Heart left ventricle (tissue), 13 donors: ENCODE data around the gene CCT8L2.
"Not testable (repeated sequence)": the region's sequence is repeated elsewhere in the genome, so short reads cannot be mapped to it uniquely, and the experiment has no call there.

ENCODE experiments used
- POLR2A ChIP-seq, 2 donors: fragments of 450-650 bp; IDR thresholded peaks; one replicate each; pipeline ENCODE4 v1.6.1; 2017; ENCODE audit warnings: antibody characterized with exemption in 2 of 2, mild to moderate bottlenecking in 2 of 2, moderate library complexity in 2 of 2
- TF ChIP-seq, protein P1 (sequence below), 12 donors: fragments of 200-600 bp; sonication (generic) in 4 of 12; IDR thresholded peaks; one replicate each; pipeline versions ENCODE4 v1.5.0 to v1.8.0; 2018 to 2022; ENCODE audit warnings: antibody characterized with exemption in 12 of 12, mild to moderate bottlenecking in 5 of 12
- donor health status: ischemic (EF 13 %, LVEDD 7.1; RV severe dilation, severe dysfunction).
- donor health status: DM: no; HTN: yes; CAD: no.
- donor health status: DM: no; HTN: no; CAD: no.
- donor health status: ischemic (EF 25% LVEDD 6.9; RV normal size, moderate dysfunction).
- donor health status: ischemic (EF 25% LVEDD 5.7; RV mildly dilated, moderate dysfunction).
- donor health status: ischemic (EF 35%, LVEDD 5.7; RV mildly dilated, moderate dysfunction).
- donor health status: nonischemic (EF 11% LVEDD 7.7; RV severe dilation, severe dysfunction).
- donor health status: DM: yes; HTN: yes; CAD: no.
- donor health status: PGD.
- donor health status: ischemic (EF 29% LVEDD 5.4; RV normal size, mild dysfunction).
- donor health status: nonischemic (EF 23%, LVEDD 6.1; RV moderate dilation, normal function).

DNA sequence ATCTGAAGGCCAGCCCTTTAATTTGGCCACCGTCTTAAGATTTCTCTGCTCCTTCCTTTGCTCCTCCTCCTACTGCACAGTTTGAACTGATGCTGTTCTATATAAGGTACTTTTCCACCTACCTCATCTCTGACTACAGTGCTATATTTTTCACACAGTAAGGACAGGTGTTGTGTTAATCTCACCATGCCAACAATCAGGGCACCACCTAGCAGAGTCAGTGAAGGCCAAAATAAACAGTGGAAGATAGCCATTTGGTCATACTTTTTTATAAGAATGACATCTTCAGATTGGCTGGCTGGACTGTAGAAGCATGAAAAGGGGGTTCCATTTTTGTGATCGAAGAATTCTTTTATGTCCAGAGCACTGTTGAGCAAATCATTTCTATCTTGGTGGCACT, 11.7 kb downstream of the CCT8L2 start:
- TF ChIP-seq POLR2A (IDR thresholded peaks at IDR 0.05) = not testable (repeated sequence)
- TF ChIP-seq, protein P1, sequence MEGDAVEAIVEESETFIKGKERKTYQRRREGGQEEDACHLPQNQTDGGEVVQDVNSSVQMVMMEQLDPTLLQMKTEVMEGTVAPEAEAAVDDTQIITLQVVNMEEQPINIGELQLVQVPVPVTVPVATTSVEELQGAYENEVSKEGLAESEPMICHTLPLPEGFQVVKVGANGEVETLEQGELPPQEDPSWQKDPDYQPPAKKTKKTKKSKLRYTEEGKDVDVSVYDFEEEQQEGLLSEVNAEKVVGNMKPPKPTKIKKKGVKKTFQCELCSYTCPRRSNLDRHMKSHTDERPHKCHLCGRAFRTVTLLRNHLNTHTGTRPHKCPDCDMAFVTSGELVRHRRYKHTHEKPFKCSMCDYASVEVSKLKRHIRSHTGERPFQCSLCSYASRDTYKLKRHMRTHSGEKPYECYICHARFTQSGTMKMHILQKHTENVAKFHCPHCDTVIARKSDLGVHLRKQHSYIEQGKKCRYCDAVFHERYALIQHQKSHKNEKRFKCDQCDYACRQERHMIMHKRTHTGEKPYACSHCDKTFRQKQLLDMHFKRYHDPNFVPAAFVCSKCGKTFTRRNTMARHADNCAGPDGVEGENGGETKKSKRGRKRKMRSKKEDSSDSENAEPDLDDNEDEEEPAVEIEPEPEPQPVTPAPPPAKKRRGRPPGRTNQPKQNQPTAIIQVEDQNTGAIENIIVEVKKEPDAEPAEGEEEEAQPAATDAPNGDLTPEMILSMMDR (IDR thresholded peaks at IDR 0.05) = not testable (repeated sequence)
